Panc1 (cell line): ENCODE results near the gene SEPTIN1. TPM values are rescaled to one million over a fixed set of nuclear protein-coding genes. Genes with fewer than 3 reads are reported as not detected.

Source experiments
- ATAC-seq: fragments of 200-7000 bp; cut with Tn5 transposase; 2 replicates; pipeline ENCODE4 v1.9.1; 2020; ENCODE audit warnings: mild to moderate bottlenecking, moderate library complexity
- BruUV-seq: library from RNA; stranded (reverse); fragments of 400-500 nt; replicated peaks from 2 replicates; lab custom pipeline; 2021; lab: Mats Ljungman, UMichigan
- CTCF ChIA-PET: fragments of 300-600 bp; sonication (Branson Sonifier 250); formaldehyde crosslinking; loops from one replicate; lab custom pipeline; 2022; ENCODE audit warnings: antibody characterized with exemption; lab: Charles Lee
- POLR2A ChIA-PET: fragments of 300-600 bp; sonication (Branson Sonifier 250); formaldehyde crosslinking; loops from one replicate; lab custom pipeline; 2022; ENCODE audit warnings: antibody characterized with exemption; lab: Charles Lee
- DNase-seq: peaks from one replicate; pipeline ENCODE4 v3.0.0-alpha.2; 2010; ENCODE audit warnings: low read depth, low spot score
- H3K27ac ChIP-seq: 2 replicates; pipeline ENCODE4 v1.5.1; 2011; ENCODE audit warnings: mild to moderate bottlenecking, low read length, inconsistent platforms
- H3K27me3 ChIP-seq: fragments of 200-500 bp; sonication (Bioruptor generic); 2 replicates; pipeline ENCODE4 v1.6.0; 2014; ENCODE audit warnings: low read length, inconsistent platforms; ENCODE audit not compliant: control insufficient read depth, insufficient read depth
- H3K36me3 ChIP-seq: fragments of 200-500 bp; sonication (Bioruptor generic); 2 replicates; pipeline ENCODE4 v1.5.1; 2014; ENCODE audit warnings: inconsistent platforms, mild to moderate bottlenecking, low read length, moderate library complexity; ENCODE audit not compliant: control insufficient read depth, insufficient read depth
- H3K4me1 ChIP-seq: 2 replicates; pipeline ENCODE4 v1.5.1; 2011; ENCODE audit warnings: inconsistent platforms, mild to moderate bottlenecking, low read length, moderate library complexity; ENCODE audit not compliant: control insufficient read depth, insufficient read depth
- H3K4me3 ChIP-seq, 2 experiments: 2 replicates each; pipeline ENCODE4 v1.5.1; 2011 to 2012; ENCODE audit warnings: low read depth in 2 of 2, low read length in 2 of 2, mild to moderate bottlenecking in 2 of 2, inconsistent platforms in 1 of 2, moderate library complexity in 1 of 2
- H3K9me3 ChIP-seq: fragments of 200-500 bp; sonication (Bioruptor generic); 2 replicates; pipeline ENCODE4 v1.5.1; 2014; ENCODE audit warnings: low read depth, mild to moderate bottlenecking, inconsistent platforms, low read length, moderate library complexity; ENCODE audit not compliant: control insufficient read depth, insufficient read depth
- POLR2AphosphoS5 ChIP-seq: IDR thresholded peaks from 2 replicates; pipeline ENCODE4 v1.6.1; 2012; ENCODE audit warnings: mild to moderate bottlenecking, low read depth, low read length, moderate library complexity
- REST ChIP-seq, 2 experiments: IDR thresholded peaks; 2 replicates each; pipeline ENCODE4 v1.6.1; 2011 to 2012; ENCODE audit warnings: low read depth in 2 of 2, control low read depth in 1 of 2, low read length in 1 of 2, mild to moderate bottlenecking in 1 of 2, moderate library complexity in 1 of 2; ENCODE audit not compliant: insufficient read depth in 1 of 2
- SIN3A ChIP-seq: IDR thresholded peaks from 2 replicates; pipeline ENCODE4 v1.6.1; 2012; ENCODE audit warnings: low read depth, mild to moderate bottlenecking, low read length, moderate library complexity, borderline replicate concordance; ENCODE audit not compliant: insufficient read depth
- TCF7L2 ChIP-seq: IDR thresholded peaks from 2 replicates; pipeline ENCODE4 v1.6.1; 2011; ENCODE audit warnings: mild to moderate bottlenecking, low read depth, low read length, inconsistent platforms
- in situ Hi-C: cut with HindIII; loops from 2 replicates; pipeline ENCODE4 v1.10.0; 2016; ENCODE audit warnings: low sequenced_read_pairs, low pct_unique_long_range_greater_than_20kb
- intact Hi-C: fragments of 100-400 bp; cut with micrococcal nuclease; formaldehyde crosslinking; loops from one replicate; pipeline ENCODE4 v1.10.0; 2022; ENCODE audit not compliant: unreplicated experiment
- total RNA-seq: library from RNA; stranded (reverse); gene quantifications from one replicate; pipeline ENCODE4 v1.2.1, GENCODE V29; 2021; ENCODE audit not compliant: unreplicated experiment
- TF ChIP-seq, protein P1 (sequence below): fragments of 450-650 bp; IDR thresholded peaks from 2 replicates; pipeline ENCODE4 v1.5.1; 2017; ENCODE audit warnings: mild to moderate bottlenecking

The SEPTIN1 gene
- total RNA-seq, 1 experiment from 2014 or later: 1.7 TPM

- BruUV-seq: no TSS peak
- peaks cover 28% of the 10 kb centered on the region for H3K4me1 ChIP-seq
- ChIA-PET POLR2A (no interaction called here), CTCF (interaction anchor here (1.1 kb wide), 1 partner anchor 51 kb away, joined by 3 read pairs; no protein-coding TSS in a partner anchor)
- H3K4me3 ChIP-seq: no peak overlapping the region
- no peak for DNase-seq
- no peaks in the 10 kb centered on the region for H3K9me3 ChIP-seq
- no peak for ATAC-seq
- no peaks in the 10 kb centered on the region for H3K27me3 ChIP-seq
- H3K36me3 ChIP-seq: no peaks in the 10 kb centered on the region; the same call in 1 of the 2 replicates
- intact Hi-C loops (no loop called here), in situ Hi-C loops (no loop called here)
- H3K27ac ChIP-seq: no peak overlapping the region
- TF ChIP-seq POLR2AphosphoS5 (no peak), REST (IDR thresholded peaks at IDR 0.05; ENCODE audit: insufficient read depth in 1 of 2, low read depth in 2 of 2, low read length in 1 of 2) (no peak), SIN3A (no peak), TCF7L2 (no peak)
- TF ChIP-seq, protein P1, sequence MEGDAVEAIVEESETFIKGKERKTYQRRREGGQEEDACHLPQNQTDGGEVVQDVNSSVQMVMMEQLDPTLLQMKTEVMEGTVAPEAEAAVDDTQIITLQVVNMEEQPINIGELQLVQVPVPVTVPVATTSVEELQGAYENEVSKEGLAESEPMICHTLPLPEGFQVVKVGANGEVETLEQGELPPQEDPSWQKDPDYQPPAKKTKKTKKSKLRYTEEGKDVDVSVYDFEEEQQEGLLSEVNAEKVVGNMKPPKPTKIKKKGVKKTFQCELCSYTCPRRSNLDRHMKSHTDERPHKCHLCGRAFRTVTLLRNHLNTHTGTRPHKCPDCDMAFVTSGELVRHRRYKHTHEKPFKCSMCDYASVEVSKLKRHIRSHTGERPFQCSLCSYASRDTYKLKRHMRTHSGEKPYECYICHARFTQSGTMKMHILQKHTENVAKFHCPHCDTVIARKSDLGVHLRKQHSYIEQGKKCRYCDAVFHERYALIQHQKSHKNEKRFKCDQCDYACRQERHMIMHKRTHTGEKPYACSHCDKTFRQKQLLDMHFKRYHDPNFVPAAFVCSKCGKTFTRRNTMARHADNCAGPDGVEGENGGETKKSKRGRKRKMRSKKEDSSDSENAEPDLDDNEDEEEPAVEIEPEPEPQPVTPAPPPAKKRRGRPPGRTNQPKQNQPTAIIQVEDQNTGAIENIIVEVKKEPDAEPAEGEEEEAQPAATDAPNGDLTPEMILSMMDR: no peak
These were observed 23.8 kb downstream of the SEPTIN1 start for GRCh38 chr16:30358577-30358936.

DNA sequence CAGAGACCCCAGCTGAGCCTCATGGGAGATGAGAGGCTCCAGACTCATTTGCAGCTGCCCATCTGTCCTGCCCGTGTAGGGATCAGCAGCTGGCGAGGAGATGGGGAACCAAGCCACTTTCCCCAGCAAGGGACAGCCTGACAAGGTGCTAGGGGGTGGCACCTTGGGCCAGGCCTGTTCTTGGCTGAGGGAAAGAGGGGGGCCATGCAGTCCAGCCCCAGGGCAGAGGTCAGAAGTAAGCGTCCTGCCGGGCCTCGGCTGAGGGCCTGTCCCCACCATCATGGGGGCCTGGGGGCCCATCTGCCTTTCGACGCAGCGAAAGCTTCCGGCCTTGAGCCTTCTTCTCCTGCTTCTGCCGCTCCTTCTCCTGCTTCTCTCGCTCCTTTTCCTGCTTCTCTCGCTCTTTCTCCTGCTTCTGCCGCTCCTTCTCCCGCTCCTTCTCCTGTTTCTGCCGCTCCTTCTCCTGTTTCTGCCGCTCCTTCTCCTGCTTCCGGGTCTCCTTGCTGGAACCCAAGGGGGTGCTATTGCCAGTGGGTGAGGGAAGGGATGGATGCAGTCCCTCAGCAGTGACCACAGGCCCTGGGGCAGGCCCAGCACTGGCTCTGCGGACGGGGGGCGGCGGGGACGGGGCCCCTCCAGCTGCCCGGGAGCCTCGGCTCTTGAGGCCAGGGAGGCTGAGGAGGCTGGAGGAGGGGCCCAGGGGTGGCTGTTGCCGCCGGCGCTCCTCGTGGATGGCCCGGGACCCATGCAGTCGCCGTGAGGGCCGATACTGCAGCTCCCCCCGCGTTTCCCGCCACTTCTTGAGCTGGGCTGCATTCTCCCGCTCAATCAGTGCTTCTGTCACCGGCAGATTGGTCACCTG lies 24.4 kb downstream of the SEPTIN1 start:
- TF ChIP-seq, protein P1: no peak
- TF ChIP-seq POLR2AphosphoS5 (no peak), REST (IDR thresholded peaks at IDR 0.05; ENCODE audit: insufficient read depth in 1 of 2, low read depth in 2 of 2, low read length in 1 of 2) (no peak), SIN3A (no peak), TCF7L2 (no peak)
- Histone ChIP-seq H3K27me3 (no peaks in the 10 kb centered on the region), H3K4me1 (peaks cover 33% of the 10 kb centered on the region), H3K4me3 (no peak overlapping the region), H3K36me3 (no peaks in the 10 kb centered on the region; the same call in 1 of the 2 replicates), H3K9me3 (no peaks in the 10 kb centered on the region), H3K27ac (no peak overlapping the region)
- ATAC-seq (no peak), DNase-seq (no peak)
- BruUV-seq: no TSS peak
- in situ Hi-C loops (no loop called here), intact Hi-C loops (no loop called here)
- POLR2A ChIA-PET: no interaction called here
- CTCF ChIA-PET: no interaction called here
